PFSK-1 (cell line): ENCODE measurements around the gene SHLD1.

Experiments
- FOXP2 ChIP-seq: optimal IDR thresholded peaks from 2 replicates; pipeline ENCODE3; 2011; ENCODE audit warnings: borderline replicate concordance, control low read depth, inconsistent platforms; ENCODE audit not compliant: insufficient read depth; ENCODE audit errors: extremely low read length, extremely low read depth
- POLR2AphosphoS5 ChIP-seq: IDR thresholded peaks from 2 replicates; pipeline ENCODE4 v1.6.1; 2012; ENCODE audit warnings: low read depth, mild to moderate bottlenecking, control low read depth, low read length, moderate library complexity
- SIN3A ChIP-seq: IDR thresholded peaks from 2 replicates; pipeline ENCODE4 v1.6.1; 2012; ENCODE audit warnings: mild to moderate bottlenecking, low read length, moderate library complexity, borderline replicate concordance; ENCODE audit not compliant: insufficient read depth
- TAF1 ChIP-seq: IDR thresholded peaks from 2 replicates; pipeline ENCODE4 v1.6.1; 2012; ENCODE audit warnings: low read length, control low read depth, borderline replicate concordance; ENCODE audit not compliant: insufficient read depth
- TF ChIP-seq, protein P1 (sequence below), 2 experiments: IDR thresholded peaks; 2 replicates each; pipeline versions ENCODE4 v1.6.1 to v1.8.0; 2011 to 2012; ENCODE audit warnings: low read depth in 2 of 2, low read length in 2 of 2, control low read depth in 1 of 2, inconsistent platforms in 1 of 2, mild to moderate bottlenecking in 1 of 2, moderate library complexity in 1 of 2; ENCODE audit not compliant: insufficient read depth in 1 of 2

Gene SHLD1

GRCh38 chr20:5831539-5832237 lies 81.5 kb downstream of the SHLD1 start:
- TF ChIP-seq, protein P1, sequence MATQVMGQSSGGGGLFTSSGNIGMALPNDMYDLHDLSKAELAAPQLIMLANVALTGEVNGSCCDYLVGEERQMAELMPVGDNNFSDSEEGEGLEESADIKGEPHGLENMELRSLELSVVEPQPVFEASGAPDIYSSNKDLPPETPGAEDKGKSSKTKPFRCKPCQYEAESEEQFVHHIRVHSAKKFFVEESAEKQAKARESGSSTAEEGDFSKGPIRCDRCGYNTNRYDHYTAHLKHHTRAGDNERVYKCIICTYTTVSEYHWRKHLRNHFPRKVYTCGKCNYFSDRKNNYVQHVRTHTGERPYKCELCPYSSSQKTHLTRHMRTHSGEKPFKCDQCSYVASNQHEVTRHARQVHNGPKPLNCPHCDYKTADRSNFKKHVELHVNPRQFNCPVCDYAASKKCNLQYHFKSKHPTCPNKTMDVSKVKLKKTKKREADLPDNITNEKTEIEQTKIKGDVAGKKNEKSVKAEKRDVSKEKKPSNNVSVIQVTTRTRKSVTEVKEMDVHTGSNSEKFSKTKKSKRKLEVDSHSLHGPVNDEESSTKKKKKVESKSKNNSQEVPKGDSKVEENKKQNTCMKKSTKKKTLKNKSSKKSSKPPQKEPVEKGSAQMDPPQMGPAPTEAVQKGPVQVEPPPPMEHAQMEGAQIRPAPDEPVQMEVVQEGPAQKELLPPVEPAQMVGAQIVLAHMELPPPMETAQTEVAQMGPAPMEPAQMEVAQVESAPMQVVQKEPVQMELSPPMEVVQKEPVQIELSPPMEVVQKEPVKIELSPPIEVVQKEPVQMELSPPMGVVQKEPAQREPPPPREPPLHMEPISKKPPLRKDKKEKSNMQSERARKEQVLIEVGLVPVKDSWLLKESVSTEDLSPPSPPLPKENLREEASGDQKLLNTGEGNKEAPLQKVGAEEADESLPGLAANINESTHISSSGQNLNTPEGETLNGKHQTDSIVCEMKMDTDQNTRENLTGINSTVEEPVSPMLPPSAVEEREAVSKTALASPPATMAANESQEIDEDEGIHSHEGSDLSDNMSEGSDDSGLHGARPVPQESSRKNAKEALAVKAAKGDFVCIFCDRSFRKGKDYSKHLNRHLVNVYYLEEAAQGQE (IDR thresholded peaks at IDR 0.05; ENCODE audit: insufficient read depth in 1 of 2, low read depth in 2 of 2, low read length in 2 of 2), result no peak
- no peak for TF ChIP-seq SIN3A
- no peak for TF ChIP-seq FOXP2
- TF ChIP-seq TAF1, result no peak
- TF ChIP-seq POLR2AphosphoS5, result no peak

DNA sequence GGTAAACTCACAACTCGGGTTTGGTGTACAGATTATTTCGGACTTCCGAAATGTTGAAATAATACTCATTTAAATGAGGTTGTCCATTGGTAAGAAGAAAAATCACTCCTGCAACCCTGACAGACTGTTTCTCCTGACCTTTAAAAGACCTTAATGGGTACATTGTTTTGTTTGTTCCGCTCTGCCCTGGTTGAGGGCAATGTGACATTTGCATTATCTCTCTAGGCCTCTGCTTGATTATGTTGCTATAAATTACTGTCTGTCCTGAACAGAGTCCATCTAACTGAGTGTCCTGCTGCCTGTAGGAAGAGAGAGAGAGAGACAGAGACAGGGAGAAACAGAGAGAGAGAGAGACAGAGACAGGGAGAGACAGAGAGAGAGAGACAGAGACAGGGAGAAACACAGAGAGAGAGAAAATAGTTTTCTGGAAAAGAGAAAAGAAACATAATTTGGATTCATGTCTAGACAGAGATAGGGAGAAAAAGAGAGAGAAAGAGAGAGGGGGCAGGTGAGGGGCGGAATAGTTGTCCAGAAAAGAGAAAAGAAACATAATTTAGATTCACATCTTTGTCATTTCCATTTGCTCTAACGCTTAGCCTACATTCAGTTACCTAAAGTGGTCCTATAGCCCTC lies 83.2 kb downstream of the SHLD1 start:
- TF ChIP-seq, protein P1 (IDR thresholded peaks at IDR 0.05; ENCODE audit: insufficient read depth in 1 of 2, low read depth in 2 of 2, low read length in 2 of 2), result no peak
- TF ChIP-seq POLR2AphosphoS5 (no peak), SIN3A (no peak), FOXP2 (no peak), TAF1 (no peak)

- TF ChIP-seq FOXP2 (no peak), SIN3A (no peak), TAF1 (no peak), POLR2AphosphoS5 (no peak)
- TF ChIP-seq, protein P1 (IDR thresholded peaks at IDR 0.05; ENCODE audit: insufficient read depth in 1 of 2, low read depth in 2 of 2, low read length in 2 of 2), result no peak
These were observed 84.3 kb downstream of the SHLD1 start for GRCh38 chr20:5834436-5835005.

- TF ChIP-seq, protein P1 (IDR thresholded peaks at IDR 0.05; ENCODE audit: insufficient read depth in 1 of 2, low read depth in 2 of 2, low read length in 2 of 2), result no peak
- TF ChIP-seq FOXP2 (no peak), POLR2AphosphoS5 (no peak), SIN3A (no peak), TAF1 (no peak)
These were observed 85.2 kb downstream of the SHLD1 start for GRCh38 chr20:5835321-5835821.
